Retinal pigment epithelial cell (primary cell): ENCODE measurements around the gene SNCAIP.

Experiments used
- DNase-seq: peaks from one replicate; pipeline ENCODE4 v3.0.0-alpha.2; 2010; ENCODE audit warnings: low read depth
- H3K4me3 ChIP-seq: 2 replicates; pipeline ENCODE4 v1.5.1; 2011; ENCODE audit warnings: mild to moderate bottlenecking, low read length, control low read depth, moderate library complexity
- TF ChIP-seq, protein P1 (sequence below): conservative IDR thresholded peaks from 2 replicates; pipeline ENCODE4 v1.5.1; 2011; ENCODE audit warnings: low read depth, low read length, control low read depth, inconsistent platforms

SNCAIP gene

DNA sequence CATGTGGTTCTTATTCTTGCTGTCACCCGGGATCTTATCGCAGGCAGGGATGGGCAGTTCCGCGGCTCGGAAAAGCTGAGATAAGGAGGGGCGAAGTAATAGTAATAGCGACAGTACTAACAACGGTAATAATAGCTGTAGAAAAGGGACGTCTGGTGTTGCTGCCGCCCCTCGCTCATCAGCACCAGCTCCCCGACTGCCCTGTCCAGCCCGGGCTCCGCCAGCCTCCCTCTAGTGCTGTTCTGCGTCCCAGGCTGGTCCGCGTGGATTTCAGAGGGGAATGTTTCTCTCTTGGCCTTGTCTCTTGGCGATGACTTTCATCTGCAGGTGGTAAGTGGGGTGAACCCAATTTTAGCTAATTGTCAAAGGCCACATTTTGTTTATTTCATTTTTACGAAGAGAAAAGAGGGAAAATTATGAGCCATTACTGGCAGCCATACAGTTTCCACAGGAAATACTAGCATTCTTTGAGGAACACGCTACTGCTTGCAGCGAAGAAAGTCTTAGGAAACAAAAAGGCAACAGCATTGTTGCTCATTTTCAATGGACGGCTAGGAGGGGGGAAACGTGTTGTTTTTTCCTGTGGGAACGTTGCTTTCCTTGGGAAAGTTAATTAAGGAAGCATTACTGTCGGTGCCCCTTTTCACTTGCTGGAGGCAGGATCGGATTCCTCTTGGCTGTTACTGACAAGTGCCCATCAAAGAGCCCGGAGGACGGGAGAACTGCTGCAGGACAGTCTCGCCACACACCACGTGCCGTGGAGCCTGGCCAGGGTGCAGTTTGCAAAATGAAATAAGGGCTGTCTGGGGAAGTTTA is 762 bp downstream of the SNCAIP start:
- TF ChIP-seq, protein P1, sequence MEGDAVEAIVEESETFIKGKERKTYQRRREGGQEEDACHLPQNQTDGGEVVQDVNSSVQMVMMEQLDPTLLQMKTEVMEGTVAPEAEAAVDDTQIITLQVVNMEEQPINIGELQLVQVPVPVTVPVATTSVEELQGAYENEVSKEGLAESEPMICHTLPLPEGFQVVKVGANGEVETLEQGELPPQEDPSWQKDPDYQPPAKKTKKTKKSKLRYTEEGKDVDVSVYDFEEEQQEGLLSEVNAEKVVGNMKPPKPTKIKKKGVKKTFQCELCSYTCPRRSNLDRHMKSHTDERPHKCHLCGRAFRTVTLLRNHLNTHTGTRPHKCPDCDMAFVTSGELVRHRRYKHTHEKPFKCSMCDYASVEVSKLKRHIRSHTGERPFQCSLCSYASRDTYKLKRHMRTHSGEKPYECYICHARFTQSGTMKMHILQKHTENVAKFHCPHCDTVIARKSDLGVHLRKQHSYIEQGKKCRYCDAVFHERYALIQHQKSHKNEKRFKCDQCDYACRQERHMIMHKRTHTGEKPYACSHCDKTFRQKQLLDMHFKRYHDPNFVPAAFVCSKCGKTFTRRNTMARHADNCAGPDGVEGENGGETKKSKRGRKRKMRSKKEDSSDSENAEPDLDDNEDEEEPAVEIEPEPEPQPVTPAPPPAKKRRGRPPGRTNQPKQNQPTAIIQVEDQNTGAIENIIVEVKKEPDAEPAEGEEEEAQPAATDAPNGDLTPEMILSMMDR: no peak
- peak overlapping the region; percentile 60 for H3K4me3 ChIP-seq
- DNase-seq: no peak

DNA sequence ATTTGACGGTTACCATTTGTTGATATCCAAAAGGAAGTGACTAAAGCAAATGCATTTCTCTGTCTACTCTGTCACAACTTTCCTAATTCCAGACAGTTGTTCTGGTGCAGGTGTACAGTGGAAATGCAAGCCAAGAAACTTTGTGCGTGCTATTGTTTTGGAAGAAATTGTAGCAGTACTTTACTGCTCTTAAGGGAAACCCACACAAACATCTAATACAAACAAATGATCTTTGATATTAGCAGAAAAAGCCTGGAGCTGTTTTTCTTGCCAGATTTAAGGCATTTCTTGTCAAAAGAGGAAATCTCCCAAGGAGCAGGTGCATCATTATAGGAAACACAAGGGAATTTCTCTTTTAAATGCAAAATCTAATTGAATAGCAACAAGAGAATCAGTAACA is 2.0 kb downstream of the SNCAIP start:
- no peak overlapping the region for H3K4me3 ChIP-seq
- TF ChIP-seq, protein P1: no peak
- DNase-seq: no peak

DNA sequence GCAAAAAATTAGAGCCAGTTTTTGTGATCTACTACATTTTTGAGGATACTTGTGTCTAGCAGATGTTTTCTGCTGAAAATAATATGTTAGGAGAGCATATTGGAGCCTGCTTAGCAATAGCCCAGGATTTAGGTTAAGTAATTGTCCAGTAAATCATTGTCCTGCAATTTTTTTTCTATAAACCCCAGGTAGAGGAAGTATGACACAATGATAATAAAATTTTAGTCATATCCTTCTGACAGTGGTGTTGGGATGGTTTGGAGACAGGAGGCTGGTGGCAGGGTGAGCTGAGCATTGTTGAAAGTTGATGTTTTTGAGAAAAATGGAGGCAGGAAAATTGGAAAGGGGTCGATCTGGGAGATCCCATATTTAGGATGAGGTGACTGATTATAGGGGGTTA is 3.5 kb downstream of the SNCAIP start:
- H3K4me3 ChIP-seq: no peak overlapping the region
- DNase-seq: no peak
- TF ChIP-seq, protein P1: no peak

DNA sequence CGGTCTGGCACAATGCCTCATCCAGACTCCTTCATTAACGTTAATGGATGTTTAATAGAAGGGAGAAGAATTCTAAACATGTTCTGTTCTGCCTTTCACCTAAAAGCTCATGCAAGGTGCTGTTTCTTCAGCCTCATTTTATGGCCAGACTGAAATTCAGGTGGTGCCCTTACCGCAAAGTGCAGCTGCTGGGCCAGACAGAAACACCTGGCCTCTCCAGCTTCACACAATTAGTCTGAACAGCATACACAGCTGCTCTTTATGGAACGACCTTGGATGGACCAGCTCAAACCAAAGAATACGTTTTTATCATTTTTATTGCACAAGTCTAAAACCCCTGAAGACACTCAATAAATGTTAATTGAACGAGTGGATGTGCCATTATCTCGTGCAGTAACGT is 4.6 kb downstream of the SNCAIP start:
- H3K4me3 ChIP-seq: no peak overlapping the region
- DNase-seq: no peak
- TF ChIP-seq, protein P1: no peak

DNA sequence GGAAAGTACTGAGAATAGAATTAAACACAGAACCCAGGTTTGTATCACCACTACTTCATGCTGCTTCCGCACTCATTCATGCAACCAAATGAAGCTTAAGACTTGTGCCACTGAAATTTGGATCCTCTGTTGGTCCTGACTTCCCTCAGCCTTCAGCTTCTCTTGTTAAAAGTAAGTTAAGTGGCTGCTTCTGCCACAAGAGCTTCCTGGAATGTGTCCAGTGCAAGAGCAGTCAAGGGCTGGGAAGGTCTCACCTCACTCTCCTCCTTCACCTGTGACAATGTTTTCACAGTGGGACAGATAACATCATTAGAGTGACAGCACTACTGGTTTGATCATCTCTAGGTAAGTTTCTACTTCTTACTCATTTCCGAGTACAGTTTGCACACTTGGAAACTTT is 7.9 kb downstream of the SNCAIP start:
- no peak for DNase-seq

DNA sequence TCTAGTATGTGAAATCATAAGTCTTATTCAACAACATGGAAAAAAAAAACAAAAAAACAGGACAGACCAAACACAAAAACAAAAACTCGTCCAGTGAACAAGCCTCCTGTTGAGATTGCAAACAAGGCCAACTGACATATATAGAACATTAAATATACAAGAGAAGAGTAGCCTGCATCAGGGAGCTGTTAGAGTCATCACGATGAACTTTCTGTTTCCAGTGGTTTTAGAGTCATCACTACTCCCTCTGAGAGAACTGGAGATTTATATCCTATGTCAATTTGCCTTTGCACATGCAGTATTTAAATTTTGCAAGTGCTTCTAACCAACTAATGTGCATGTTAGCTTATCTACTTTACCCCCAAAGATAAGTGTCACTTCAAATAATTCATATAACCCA is 9.9 kb downstream of the SNCAIP start:
- no peak overlapping the region for H3K4me3 ChIP-seq
- no peak for DNase-seq
- TF ChIP-seq, protein P1: no peak

More for the DNA sequence above, 7.9 kb downstream of the SNCAIP start:
- TF ChIP-seq, protein P1: no peak
- no peak overlapping the region for H3K4me3 ChIP-seq
